PC-3 (cell line): Measurements from ENCODE around the gene PIEZO2.

Experiments
- EZH2phosphoT487 ChIP-seq: fragments of 300-600 bp; sonication (generic); IDR thresholded peaks from 2 replicates; pipeline ENCODE4 v1.6.1; 2018; ENCODE audit warnings: mild to moderate bottlenecking, antibody characterized with exemption, low read length, borderline replicate concordance
- TF ChIP-seq, protein P1 (sequence below): fragments of 300-600 bp; sonication (generic); conservative IDR thresholded peaks from 2 replicates; pipeline ENCODE4 v1.5.1; 2017; ENCODE audit warnings: antibody characterized with exemption, low read depth, mild to moderate bottlenecking, low read length

DNA sequence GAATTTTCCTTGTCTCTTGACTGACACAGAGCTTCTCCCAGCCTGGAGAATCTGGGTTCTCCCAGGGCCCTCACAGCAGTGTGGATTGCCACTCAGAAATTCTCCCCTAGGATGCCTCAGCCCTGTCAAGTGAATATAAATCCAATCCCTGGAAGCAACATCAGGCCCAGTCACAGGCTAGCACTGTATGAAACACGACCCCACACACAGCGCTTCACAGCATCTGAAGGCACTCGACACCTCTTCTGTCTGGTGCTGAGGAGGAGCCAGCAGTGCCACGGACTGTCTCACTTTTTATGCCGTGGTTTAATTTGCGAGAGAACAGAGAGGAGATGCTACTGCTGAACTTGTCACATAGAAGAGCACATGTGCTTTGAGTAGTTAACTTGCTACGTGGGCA, 459.0 kb downstream of the PIEZO2 start:
- TF ChIP-seq, protein P1, sequence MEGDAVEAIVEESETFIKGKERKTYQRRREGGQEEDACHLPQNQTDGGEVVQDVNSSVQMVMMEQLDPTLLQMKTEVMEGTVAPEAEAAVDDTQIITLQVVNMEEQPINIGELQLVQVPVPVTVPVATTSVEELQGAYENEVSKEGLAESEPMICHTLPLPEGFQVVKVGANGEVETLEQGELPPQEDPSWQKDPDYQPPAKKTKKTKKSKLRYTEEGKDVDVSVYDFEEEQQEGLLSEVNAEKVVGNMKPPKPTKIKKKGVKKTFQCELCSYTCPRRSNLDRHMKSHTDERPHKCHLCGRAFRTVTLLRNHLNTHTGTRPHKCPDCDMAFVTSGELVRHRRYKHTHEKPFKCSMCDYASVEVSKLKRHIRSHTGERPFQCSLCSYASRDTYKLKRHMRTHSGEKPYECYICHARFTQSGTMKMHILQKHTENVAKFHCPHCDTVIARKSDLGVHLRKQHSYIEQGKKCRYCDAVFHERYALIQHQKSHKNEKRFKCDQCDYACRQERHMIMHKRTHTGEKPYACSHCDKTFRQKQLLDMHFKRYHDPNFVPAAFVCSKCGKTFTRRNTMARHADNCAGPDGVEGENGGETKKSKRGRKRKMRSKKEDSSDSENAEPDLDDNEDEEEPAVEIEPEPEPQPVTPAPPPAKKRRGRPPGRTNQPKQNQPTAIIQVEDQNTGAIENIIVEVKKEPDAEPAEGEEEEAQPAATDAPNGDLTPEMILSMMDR = no peak
- no peak for TF ChIP-seq EZH2phosphoT487
